Gastroesophageal sphincter (tissue), 4 donors: ENCODE results near the gene DNAJC21. TPM values are rescaled to one million over a fixed set of nuclear protein-coding genes. Genes with fewer than 3 reads are reported as not detected.

Experiments used
- ATAC-seq: fragments of 150-250 bp; one replicate; pipeline ENCODE4 v1.9.1; 2016; ENCODE audit warnings: mild to moderate bottlenecking, moderate library complexity
- H3K27ac ChIP-seq, 4 donors: fragments of 200-600 bp; sonication (generic) in 3 of 4; 1 replicate in 3 of 4; 2 replicates in 1 of 4; pipeline ENCODE4 v1.5.1; 2016 to 2019
- H3K27me3 ChIP-seq: fragments of 200-600 bp; sonication (generic); one replicate; pipeline ENCODE4 v1.5.1; 2019
- H3K36me3 ChIP-seq, 2 donors: fragments of 200-600 bp; sonication (generic); one replicate each; pipeline ENCODE4 v1.5.1; 2019; ENCODE audit warnings: control low read depth in 1 of 2
- H3K4me1 ChIP-seq, 3 donors: fragments of 200-600 bp; sonication (generic); 1 replicate in 2 of 3; 2 replicates in 1 of 3; pipeline ENCODE4 v1.5.1; 2016 to 2019; ENCODE audit warnings: control low read depth in 2 of 3
- H3K4me3 ChIP-seq, 2 donors: fragments of 200-600 bp; sonication (generic); one replicate each; pipeline ENCODE4 v1.5.1; 2019; ENCODE audit warnings: mild to moderate bottlenecking in 1 of 2, moderate library complexity in 1 of 2
- H3K9me3 ChIP-seq, 3 donors: fragments of 200-600 bp; sonication (generic); one replicate each; pipeline ENCODE4 v1.5.1; 2017 to 2019; ENCODE audit warnings: control low read depth in 2 of 3
- CTCF ChIP-seq, 4 experiments: fragments of 200-600 bp in 2 of 4; fragments of 450-650 bp in 2 of 4; sonication (generic) in 1 of 4; IDR thresholded peaks; one replicate each; pipeline ENCODE4 v1.5.1; 2017 to 2019; ENCODE audit warnings: antibody characterized with exemption in 4 of 4, mild to moderate bottlenecking in 2 of 4, moderate library complexity in 2 of 4
- EP300 ChIP-seq: sonication (generic); formaldehyde crosslinking; IDR thresholded peaks from one replicate; pipeline ENCODE4 v1.6.1; 2017; ENCODE audit warnings: antibody characterized with exemption, mild to moderate bottlenecking
- POLR2A ChIP-seq, 2 donors: fragments of 450-650 bp; IDR thresholded peaks; one replicate each; pipeline ENCODE4 v1.6.1; 2017; ENCODE audit warnings: antibody characterized with exemption in 2 of 2, mild to moderate bottlenecking in 2 of 2, moderate library complexity in 1 of 2
- WGBS, 2 donors: methylation state at CpG; one replicate each; pipeline ENCODE4 v1.1.5; 2018; ENCODE audit warnings: low coverage in 1 of 2; 5-methylcytosine and 5-hydroxymethylcytosine counted together
- total RNA-seq, 4 donors: library from RNA; depleted of rRNA; stranded (reverse); fragments of >200 nt; gene quantifications; one replicate each; pipeline ENCODE4 v1.1.0, GENCODE V29; 2016

DNAJC21 gene
- total RNA-seq, 4 donors from 2014 or later: 46.8 to 99.8 (median 70.3) TPM

GRCh38 chr5:35004771-35005170, 75.4 kb downstream of the DNAJC21 start:
- no peaks in the 10 kb centered on the region for H3K4me1 ChIP-seq
- WGBS, 2 donors: 69 to 89% methylated on average over 1 of the region's 1 CpG
- H3K27me3 ChIP-seq: peaks cover 19% of the 10 kb centered on the region
- no peak overlapping the region for H3K4me3 ChIP-seq
- no peaks in the 10 kb centered on the region for H3K36me3 ChIP-seq
- no peak for ATAC-seq
- no peak for TF ChIP-seq POLR2A (IDR thresholded peaks at IDR 0.05)
- no peak for TF ChIP-seq CTCF (IDR thresholded peaks at IDR 0.05)
- TF ChIP-seq EP300: no peak
- no peak overlapping the region for H3K27ac ChIP-seq
- no peaks in the 10 kb centered on the region for H3K9me3 ChIP-seq

Other genes starting within 250 kb of the DNAJC21 start
- gene TTC23L, start 90.4 kb upstream of the DNAJC21 start, total RNA-seq: under 1 TPM in 2 of 4 donors, not detected in 2; 0.13 to 0.73 TPM
- 10 to 100 TPM; 22.8 to 66.9 (median 30.2) TPM for gene RAD1, start 14.1 kb upstream of the DNAJC21 start, total RNA-seq
- 10 to 100 TPM; 22.4 to 34.7 (median 28.9) TPM for gene BRIX1, start 13.8 kb upstream of the DNAJC21 start, total RNA-seq
- not detected for gene AGXT2, start 118.4 kb downstream of the DNAJC21 start, total RNA-seq